HEK293 (cell line): ENCODE data around the gene WAC.

Experiments
- CTCF ChIA-PET: fragments of 350-600 bp; formaldehyde crosslinking; extraction: SDS; loops from one replicate; lab custom pipeline; 2021; ENCODE audit warnings: antibody characterized with exemption; lab: Yijun Ruan, JAX
- POLR2A ChIA-PET: fragments of 300-600 bp; formaldehyde crosslinking; extraction: SDS; loops from one replicate; lab custom pipeline; 2020; ENCODE audit warnings: antibody characterized with exemption, inconsistent platforms; lab: Yijun Ruan, JAX
- H3K27ac ChIP-seq: fragments of 200-500 bp; sonication (Bioruptor generic); 2 replicates; pipeline ENCODE4 v1.5.1; 2014; ENCODE audit warnings: low read depth, low read length, control low read depth, inconsistent platforms; ENCODE audit errors: extremely low read depth
- H3K36me3 ChIP-seq, 2 experiments: fragments of 200-500 bp in 1 of 2; sonication (Bioruptor generic) in 1 of 2; 1 replicate in 1 of 2; 2 replicates in 1 of 2; pipeline ENCODE4 v1.5.1; 2014 to 2017; ENCODE audit warnings: inconsistent platforms in 2 of 2, low read length in 2 of 2; ENCODE audit not compliant: control insufficient read depth in 2 of 2, insufficient read depth in 1 of 2
- H3K4me1 ChIP-seq: fragments of 200-500 bp; sonication (Bioruptor generic); 2 replicates; pipeline ENCODE4 v1.5.1; 2014; ENCODE audit warnings: mild to moderate bottlenecking, low read length, inconsistent platforms; ENCODE audit not compliant: control insufficient read depth, insufficient read depth
- H3K4me3 ChIP-seq: 2 replicates; pipeline ENCODE4 v1.5.1; 2011; ENCODE audit warnings: low read depth, mild to moderate bottlenecking, control low read depth, low read length, moderate library complexity
- H3K9me3 ChIP-seq: fragments of 200-500 bp; sonication (Bioruptor generic); 2 replicates; pipeline ENCODE4 v1.5.1; 2014; ENCODE audit warnings: low read depth, low read length, inconsistent platforms; ENCODE audit not compliant: control insufficient read depth, insufficient read depth
- EGR2 ChIP-seq: fragments of 450-650 bp; formaldehyde crosslinking; IDR thresholded peaks from 2 replicates; pipeline ENCODE4 v1.5.1; 2016; ENCODE audit warnings: low read depth, missing biosample characterization, missing genetic modification characterization
- GFI1B ChIP-seq: fragments of 450-650 bp; formaldehyde crosslinking; IDR thresholded peaks from 2 replicates; pipeline ENCODE4 v1.5.1; 2016; ENCODE audit warnings: missing biosample characterization, missing genetic modification characterization
- KLF10 ChIP-seq: fragments of 450-650 bp; IDR thresholded peaks from 2 replicates; pipeline ENCODE4 v1.5.1; 2018; ENCODE audit warnings: missing biosample characterization, mild to moderate bottlenecking, missing genetic modification characterization
- ZFP3 ChIP-seq: fragments of 450-650 bp; formaldehyde crosslinking; IDR thresholded peaks from 2 replicates; pipeline ENCODE4 v1.5.1; 2016; ENCODE audit warnings: low read depth, missing biosample characterization, missing genetic modification characterization
- ZNF133 ChIP-seq: fragments of 450-650 bp; formaldehyde crosslinking; IDR thresholded peaks from 2 replicates; pipeline ENCODE4 v1.5.1; 2016; ENCODE audit warnings: missing biosample characterization, missing genetic modification characterization
- ZNF169 ChIP-seq: fragments of 450-650 bp; formaldehyde crosslinking; IDR thresholded peaks from 2 replicates; pipeline ENCODE4 v1.5.1; 2016; ENCODE audit warnings: missing biosample characterization, missing genetic modification characterization
- ZNF202 ChIP-seq: fragments of 450-650 bp; formaldehyde crosslinking; IDR thresholded peaks from 2 replicates; pipeline ENCODE4 v1.5.1; 2016; ENCODE audit warnings: missing biosample characterization, missing genetic modification characterization, borderline replicate concordance
- ZNF335 ChIP-seq: fragments of 450-650 bp; formaldehyde crosslinking; conservative IDR thresholded peaks from 2 replicates; pipeline ENCODE4 v1.5.1; 2016; ENCODE audit warnings: missing biosample characterization, missing genetic modification characterization
- ZNF48 ChIP-seq: fragments of 450-650 bp; formaldehyde crosslinking; IDR thresholded peaks from 2 replicates; pipeline ENCODE4 v1.5.1; 2016; ENCODE audit warnings: missing biosample characterization, missing genetic modification characterization
- ZNF521 ChIP-seq: fragments of 450-650 bp; formaldehyde crosslinking; IDR thresholded peaks from 2 replicates; pipeline ENCODE4 v1.5.1; 2017; ENCODE audit warnings: missing biosample characterization, mild to moderate bottlenecking, missing genetic modification characterization
- ZNF548 ChIP-seq: fragments of 450-650 bp; formaldehyde crosslinking; IDR thresholded peaks from 2 replicates; pipeline ENCODE4 v1.5.1; 2016; ENCODE audit warnings: missing biosample characterization, missing genetic modification characterization
- ZNF670 ChIP-seq: fragments of 450-650 bp; formaldehyde crosslinking; IDR thresholded peaks from 2 replicates; pipeline ENCODE4 v1.5.1; 2016; ENCODE audit warnings: missing biosample characterization, missing genetic modification characterization, low read depth
- ZNF677 ChIP-seq: fragments of 450-650 bp; IDR thresholded peaks from 2 replicates; pipeline ENCODE4 v1.5.0; 2018; ENCODE audit warnings: missing biosample characterization, mild to moderate bottlenecking, missing genetic modification characterization, moderate library complexity
- ZNF785 ChIP-seq: fragments of 450-650 bp; formaldehyde crosslinking; IDR thresholded peaks from 2 replicates; pipeline ENCODE4 v1.5.1; 2016; ENCODE audit warnings: missing biosample characterization, missing genetic modification characterization
- ZXDB ChIP-seq: fragments of 450-650 bp; formaldehyde crosslinking; IDR thresholded peaks from 2 replicates; pipeline ENCODE4 v1.5.1; 2016; ENCODE audit warnings: missing biosample characterization, missing genetic modification characterization
- TF ChIP-seq, protein P1 (sequence below): fragments of 450-650 bp; formaldehyde crosslinking; IDR thresholded peaks from 2 replicates; pipeline ENCODE4 v1.5.1; 2017; ENCODE audit warnings: missing biosample characterization, missing genetic modification characterization
- TF ChIP-seq, protein P2 (sequence below): fragments of 450-650 bp; formaldehyde crosslinking; IDR thresholded peaks from 2 replicates; pipeline ENCODE4 v1.5.1; 2016; ENCODE audit warnings: missing biosample characterization, missing genetic modification characterization
- TF ChIP-seq, protein P3 (sequence below): fragments of 450-650 bp; formaldehyde crosslinking; conservative IDR thresholded peaks from 2 replicates; pipeline ENCODE4 v1.5.1; 2016; ENCODE audit warnings: low read depth, missing biosample characterization, missing genetic modification characterization

The WAC gene

DNA sequence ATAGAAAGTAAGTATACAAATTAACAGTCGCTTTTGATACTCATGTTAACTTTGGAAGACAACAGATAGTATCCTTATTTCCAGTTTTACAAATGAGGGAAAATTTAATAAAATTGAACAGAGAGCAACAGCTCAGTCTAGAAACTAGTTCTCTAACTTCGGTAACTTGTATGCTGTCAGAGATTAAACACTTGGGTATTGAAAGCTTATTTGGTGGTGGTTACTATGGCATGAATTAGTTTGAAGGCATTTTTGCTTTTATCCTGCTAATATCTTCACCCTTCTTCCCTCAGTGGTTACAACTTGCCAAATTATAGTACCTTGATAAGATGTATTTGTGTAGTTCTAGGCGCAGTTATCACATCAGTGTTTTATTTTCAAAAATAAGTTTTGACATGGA lies 7.2 kb downstream of the WAC start (continued):
- TF ChIP-seq ZNF48 (tag by site-specific recombination) (no peak), GFI1B (tag by site-specific recombination) (no peak)

DNA sequence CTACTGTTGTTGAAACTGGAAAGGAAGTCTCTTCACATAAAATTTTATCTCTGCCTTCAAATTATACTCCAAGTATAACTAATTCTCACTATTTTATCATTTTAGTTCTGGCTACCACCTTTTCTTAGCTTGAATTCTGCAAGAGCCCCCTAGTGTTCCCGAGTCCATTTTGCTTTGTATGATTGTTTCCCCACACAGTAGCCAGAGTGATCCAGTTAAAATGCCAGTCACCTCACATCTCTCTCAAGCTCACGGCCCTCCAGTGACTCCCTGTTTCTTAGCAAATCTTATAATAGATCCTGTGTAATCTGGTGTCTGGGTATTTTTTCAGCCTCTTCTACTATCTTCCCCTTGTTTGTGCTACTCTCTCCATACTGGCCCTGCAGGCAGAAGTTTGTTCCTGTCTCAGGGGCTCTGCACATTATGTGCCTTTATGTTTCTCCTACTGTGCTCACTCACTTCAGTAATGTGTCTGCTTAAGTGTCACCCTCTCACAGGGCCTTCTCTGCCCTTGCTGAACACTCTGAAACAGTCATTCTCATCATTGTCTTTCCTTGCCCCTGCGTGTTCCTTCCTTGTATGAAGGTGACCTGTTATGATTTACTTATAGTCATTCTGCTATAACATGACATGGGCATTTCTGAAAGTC lies 8.9 kb downstream of the WAC start:
- Histone ChIP-seq H3K9me3 (no peaks in the 10 kb centered on the region), H3K4me3 (no peak overlapping the region), H3K27ac (no peak overlapping the region), H3K36me3 (peaks cover 80 to 95% of the 10 kb centered on the region in 2 experiments), H3K4me1 (no peaks in the 10 kb centered on the region; the same call in 1 of the 2 replicates)
- ChIA-PET CTCF (interaction anchor here (0.6 to 0.8 kb wide), 2 partner anchors 11 to 14 kb away, joined by 3 read pairs; no protein-coding TSS in a partner anchor), POLR2A (interaction anchor here (1.0 kb wide), 1 partner anchor 9 kb away, joined by 3 read pairs; the partner anchor contains the start of gene WAC)
- TF ChIP-seq, protein P1, sequence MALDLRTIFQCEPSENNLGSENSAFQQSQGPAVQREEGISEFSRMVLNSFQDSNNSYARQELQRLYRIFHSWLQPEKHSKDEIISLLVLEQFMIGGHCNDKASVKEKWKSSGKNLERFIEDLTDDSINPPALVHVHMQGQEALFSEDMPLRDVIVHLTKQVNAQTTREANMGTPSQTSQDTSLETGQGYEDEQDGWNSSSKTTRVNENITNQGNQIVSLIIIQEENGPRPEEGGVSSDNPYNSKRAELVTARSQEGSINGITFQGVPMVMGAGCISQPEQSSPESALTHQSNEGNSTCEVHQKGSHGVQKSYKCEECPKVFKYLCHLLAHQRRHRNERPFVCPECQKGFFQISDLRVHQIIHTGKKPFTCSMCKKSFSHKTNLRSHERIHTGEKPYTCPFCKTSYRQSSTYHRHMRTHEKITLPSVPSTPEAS (tag by site-specific recombination), result no peak

DNA sequence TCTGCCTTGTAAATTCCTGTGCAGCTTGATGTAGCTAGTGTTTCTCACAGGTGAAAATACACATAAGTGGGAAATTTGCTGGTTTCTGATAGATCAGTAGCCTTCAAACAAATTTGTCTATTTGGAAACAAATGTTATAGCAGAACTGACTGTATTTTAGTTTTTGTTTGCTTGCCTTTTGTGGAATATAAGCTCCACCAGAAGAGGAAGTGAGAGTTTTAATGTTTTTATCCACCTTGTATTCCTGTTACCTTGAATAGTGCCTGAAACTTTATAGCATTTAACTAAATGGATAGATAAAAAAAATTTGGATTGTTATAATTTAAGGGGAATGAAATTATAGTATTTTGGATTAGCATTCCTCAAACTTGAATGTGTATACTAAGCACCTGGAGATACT lies 9.8 kb downstream of the WAC start:
- ChIA-PET POLR2A (interaction anchor here (1.8 kb wide), 1 partner anchor 10 kb away, joined by 4 read pairs; the partner anchor contains the start of gene WAC), CTCF (no interaction called here)
- Histone ChIP-seq H3K4me3 (no peak overlapping the region), H3K27ac (no peak overlapping the region), H3K4me1 (no peaks in the 10 kb centered on the region; the same call in 1 of the 2 replicates), H3K36me3 (peaks cover 79 to 90% of the 10 kb centered on the region in 2 experiments), H3K9me3 (no peaks in the 10 kb centered on the region)
- TF ChIP-seq ZNF548 (tag by site-specific recombination) (no peak), ZNF521 (no peak), ZXDB (no peak), ZNF133 (no peak), ZNF335 (tag by site-specific recombination) (no peak), ZNF785 (tag by site-specific recombination) (no peak), EGR2 (tag by site-specific recombination) (no peak), ZFP3 (tag by site-specific recombination) (no peak), ZNF169 (tag by site-specific recombination) (no peak), ZNF677 (no peak), KLF10 (no peak), ZNF202 (no peak), ZNF670 (tag by site-specific recombination) (no peak)
- TF ChIP-seq, protein P2, sequence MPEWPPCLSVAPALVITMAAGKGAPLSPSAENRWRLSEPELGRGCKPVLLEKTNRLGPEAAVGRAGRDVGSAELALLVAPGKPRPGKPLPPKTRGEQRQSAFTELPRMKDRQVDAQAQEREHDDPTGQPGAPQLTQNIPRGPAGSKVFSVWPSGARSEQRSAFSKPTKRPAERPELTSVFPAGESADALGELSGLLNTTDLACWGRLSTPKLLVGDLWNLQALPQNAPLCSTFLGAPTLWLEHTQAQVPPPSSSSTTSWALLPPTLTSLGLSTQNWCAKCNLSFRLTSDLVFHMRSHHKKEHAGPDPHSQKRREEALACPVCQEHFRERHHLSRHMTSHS (tag by site-specific recombination), result no peak
- TF ChIP-seq, protein P3, sequence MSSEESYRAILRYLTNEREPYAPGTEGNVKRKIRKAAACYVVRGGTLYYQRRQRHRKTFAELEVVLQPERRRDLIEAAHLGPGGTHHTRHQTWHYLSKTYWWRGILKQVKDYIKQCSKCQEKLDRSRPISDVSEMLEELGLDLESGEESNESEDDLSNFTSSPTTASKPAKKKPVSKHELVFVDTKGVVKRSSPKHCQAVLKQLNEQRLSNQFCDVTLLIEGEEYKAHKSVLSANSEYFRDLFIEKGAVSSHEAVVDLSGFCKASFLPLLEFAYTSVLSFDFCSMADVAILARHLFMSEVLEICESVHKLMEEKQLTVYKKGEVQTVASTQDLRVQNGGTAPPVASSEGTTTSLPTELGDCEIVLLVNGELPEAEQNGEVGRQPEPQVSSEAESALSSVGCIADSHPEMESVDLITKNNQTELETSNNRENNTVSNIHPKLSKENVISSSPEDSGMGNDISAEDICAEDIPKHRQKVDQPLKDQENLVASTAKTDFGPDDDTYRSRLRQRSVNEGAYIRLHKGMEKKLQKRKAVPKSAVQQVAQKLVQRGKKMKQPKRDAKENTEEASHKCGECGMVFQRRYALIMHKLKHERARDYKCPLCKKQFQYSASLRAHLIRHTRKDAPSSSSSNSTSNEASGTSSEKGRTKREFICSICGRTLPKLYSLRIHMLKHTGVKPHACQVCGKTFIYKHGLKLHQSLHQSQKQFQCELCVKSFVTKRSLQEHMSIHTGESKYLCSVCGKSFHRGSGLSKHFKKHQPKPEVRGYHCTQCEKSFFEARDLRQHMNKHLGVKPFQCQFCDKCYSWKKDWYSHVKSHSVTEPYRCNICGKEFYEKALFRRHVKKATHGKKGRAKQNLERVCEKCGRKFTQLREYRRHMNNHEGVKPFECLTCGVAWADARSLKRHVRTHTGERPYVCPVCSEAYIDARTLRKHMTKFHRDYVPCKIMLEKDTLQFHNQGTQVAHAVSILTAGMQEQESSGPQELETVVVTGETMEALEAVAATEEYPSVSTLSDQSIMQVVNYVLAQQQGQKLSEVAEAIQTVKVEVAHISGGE (tag by site-specific recombination), result no peak
